Fibroblast of peridontal ligament (primary cell): ENCODE results near the gene PLAGL2.
A peak's percentile ranks its signal among the peaks of the same experiment; 100 is the strongest.
"Not testable (repeated sequence)": the region's sequence is repeated elsewhere in the genome, so short reads cannot be mapped to it uniquely, and the experiment has no call there.

Experiments
- DNase-seq: peaks from one replicate; pipeline ENCODE4 v3.0.0-alpha.2; 2010; ENCODE audit errors: extremely low read depth

PLAGL2 gene

GRCh38 chr20:32204205-32205109, 3.1 kb downstream of the PLAGL2 start:
- no peak for DNase-seq

- no peak for DNase-seq
These were observed 4.0 kb downstream of the PLAGL2 start for GRCh38 chr20:32203356-32204204.

GRCh38 chr20:32201977-32202363, 5.6 kb downstream of the PLAGL2 start:
- no peak for DNase-seq

- DNase-seq: no peak
These were observed 6.1 kb downstream of the PLAGL2 start for GRCh38 chr20:32201296-32201976.

- DNase-seq: no peak
These were observed 8.5 kb downstream of the PLAGL2 start for GRCh38 chr20:32199006-32199405.

GRCh38 chr20:32197136-32197535, 10.4 kb downstream of the PLAGL2 start:
- DNase-seq: not testable (repeated sequence)

GRCh38 chr20:32196613-32197012, 10.9 kb downstream of the PLAGL2 start:
- not testable (repeated sequence) for DNase-seq

GRCh38 chr20:32195581-32195980, 12.0 kb downstream of the PLAGL2 start:
- DNase-seq: no peak

- no peak for DNase-seq
These were observed 13.5 kb downstream of the PLAGL2 start for GRCh38 chr20:32193996-32194395.

GRCh38 chr20:32193336-32193735, 14.2 kb downstream of the PLAGL2 start:
- DNase-seq: not testable (repeated sequence)

- DNase-seq: no peak
These were observed 14.8 kb downstream of the PLAGL2 start for GRCh38 chr20:32192698-32193097.

- no peak for DNase-seq
These were observed 15.7 kb downstream of the PLAGL2 start for GRCh38 chr20:32191873-32192272.

- no peak for DNase-seq
These were observed 16.1 kb downstream of the PLAGL2 start for GRCh38 chr20:32191422-32191821.

- peak; percentile 25 for DNase-seq
These were observed 16.7 kb downstream of the PLAGL2 start for GRCh38 chr20:32190616-32191415.

- DNase-seq: peak; percentile 34
These were observed 17.6 kb downstream of the PLAGL2 start for GRCh38 chr20:32189691-32190615.

GRCh38 chr20:32189123-32189410, 18.5 kb downstream of the PLAGL2 start:
- no peak for DNase-seq

GRCh38 chr20:32188376-32189122, 19.0 kb downstream of the PLAGL2 start:
- no peak for DNase-seq

- no peak for DNase-seq
These were observed 21.0 kb downstream of the PLAGL2 start for GRCh38 chr20:32186506-32186905.

- DNase-seq: no peak
These were observed 22.5 kb downstream of the PLAGL2 start for GRCh38 chr20:32184961-32185603.
